ENCODE measurements around the gene IL36A. TPM values are rescaled to one million over a fixed set of nuclear protein-coding genes. Genes with fewer than 3 reads are reported as not detected.

IL36A gene
- total RNA-seq, 1 donor from 2014 or later, result not detected

DNA sequence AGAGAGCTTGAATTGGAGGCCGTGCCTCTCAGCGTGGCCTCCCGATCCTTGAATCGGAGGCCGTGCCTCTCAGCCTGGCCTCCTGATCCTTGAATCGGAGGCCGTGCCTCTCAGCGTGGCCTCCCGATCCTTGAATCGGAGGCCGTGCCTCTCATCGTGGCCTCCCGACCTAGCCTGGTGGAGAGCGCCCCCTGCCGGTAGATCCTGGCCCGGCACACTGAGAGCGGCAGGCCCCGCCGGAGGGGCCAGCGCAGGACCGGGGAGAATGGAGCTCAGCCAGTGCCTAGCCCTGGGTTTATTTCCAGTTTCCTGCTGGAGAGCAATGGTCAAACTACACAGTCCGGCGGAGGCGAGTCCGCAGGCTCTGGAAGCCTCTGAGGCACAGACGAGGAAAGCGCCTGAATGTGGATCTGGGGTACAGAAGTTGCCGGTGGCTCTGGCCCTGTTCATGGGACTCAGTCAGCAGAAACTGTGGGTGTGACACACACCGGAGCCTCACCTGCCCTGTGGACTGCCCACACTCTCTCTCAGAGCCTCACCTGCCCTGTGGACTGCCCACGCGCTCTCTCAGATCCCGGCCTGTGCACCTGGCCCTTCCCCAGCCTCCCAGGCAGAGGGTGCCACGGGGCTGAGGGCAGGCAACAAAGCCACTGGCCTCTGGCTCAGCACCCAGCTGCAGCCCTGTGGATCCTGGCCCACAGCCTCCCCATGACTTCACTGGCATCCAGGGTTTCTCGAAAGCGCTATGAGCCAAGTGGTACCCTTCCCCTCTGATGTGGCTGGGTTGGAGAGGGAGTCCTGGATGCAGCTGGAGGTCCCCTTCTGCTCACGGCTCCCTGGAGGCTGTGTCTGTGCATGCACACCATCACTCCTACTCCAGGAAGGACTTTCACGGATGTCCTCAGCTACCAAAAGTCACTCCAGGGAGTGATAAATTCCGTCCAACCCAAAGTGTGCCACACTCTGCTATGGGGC is 45.9 kb downstream of the IL36A start:
- TF ChIP-seq CTCF (IDR thresholded peaks at IDR 0.05; ENCODE audit: unreplicated experiment), result no peak
- H3K27ac Mint-ChIP-seq, result no peak overlapping the region
- no peaks in the 10 kb centered on the region for H3K4me1 Mint-ChIP-seq
- no peak for DNase-seq (ENCODE audit: low spot score in 2 of 2, unreplicated experiment in 2 of 2)
- H3K9me3 Mint-ChIP-seq, result peaks cover 58% of the 10 kb centered on the region
- no peak overlapping the region for H3K4me3 Mint-ChIP-seq
- H3K36me3 Mint-ChIP-seq, result no peaks in the 10 kb centered on the region
- peaks cover 10% of the 10 kb centered on the region for H3K27me3 Mint-ChIP-seq (ENCODE audit: low read depth)

GRCh38 chr2:113052396-113052917 is 47.2 kb downstream of the IL36A start, which contains the start of gene IL36B:
Gene IL36B, minus strand, starts transcription at chr2:113052867.
- no peak for TF ChIP-seq CTCF (IDR thresholded peaks at IDR 0.05; ENCODE audit: unreplicated experiment)
- Mint-ChIP-seq H3K9me3 (peaks cover 55% of the 10 kb centered on the region), H3K36me3 (no peaks in the 10 kb centered on the region)

GRCh38 chr2:113053666-113054065 is 48.4 kb downstream of the IL36A start:
- Mint-ChIP-seq H3K4me3 (no peak overlapping the region), H3K9me3 (peaks cover 51% of the 10 kb centered on the region)
- no peak for TF ChIP-seq CTCF (IDR thresholded peaks at IDR 0.05; ENCODE audit: unreplicated experiment)

More at GRCh38 chr2:113052396-113052917, 47.2 kb downstream of the IL36A start, which contains the start of gene IL36B:
- Mint-ChIP-seq H3K4me1 (no peaks in the 10 kb centered on the region), H3K4me3 (no peak within 1 kb of the TSS), H3K27me3 (ENCODE audit: low read depth) (peaks cover 10% of the 10 kb centered on the region), H3K27ac (no peak within 1 kb of the TSS)
- no peak for DNase-seq (ENCODE audit: low spot score in 2 of 2, unreplicated experiment in 2 of 2)

DNA sequence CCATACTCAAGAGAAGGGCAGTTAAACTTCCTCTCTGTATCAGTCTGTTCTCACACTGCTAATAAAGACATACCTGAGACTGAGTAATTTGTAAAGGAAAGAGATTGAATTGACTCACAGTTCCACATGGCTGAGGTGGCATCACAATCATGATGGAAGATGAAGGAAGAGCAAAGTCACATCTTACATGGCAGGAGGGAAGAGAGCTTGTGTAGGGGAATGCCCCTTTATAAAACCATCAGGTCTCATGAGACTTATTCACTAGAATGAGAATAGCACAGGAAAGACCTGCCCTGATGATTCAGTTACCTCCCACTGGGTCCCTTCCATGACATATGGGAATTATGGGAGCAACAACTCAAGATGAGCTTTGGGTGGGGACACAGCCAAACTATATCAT is 48.8 kb downstream of the IL36A start:
- peaks cover 9% of the 10 kb centered on the region for H3K4me1 Mint-ChIP-seq
- H3K4me3 Mint-ChIP-seq, result no peak overlapping the region
- no peak overlapping the region for H3K27ac Mint-ChIP-seq
- no peaks in the 10 kb centered on the region for H3K36me3 Mint-ChIP-seq
- peaks cover 4% of the 10 kb centered on the region for H3K27me3 Mint-ChIP-seq (ENCODE audit: low read depth)
- DNase-seq (ENCODE audit: low spot score in 2 of 2, unreplicated experiment in 2 of 2), result no peak
- TF ChIP-seq CTCF (IDR thresholded peaks at IDR 0.05; ENCODE audit: unreplicated experiment), result no peak
- H3K9me3 Mint-ChIP-seq, result peaks cover 48% of the 10 kb centered on the region

More at GRCh38 chr2:113053666-113054065, 48.4 kb downstream of the IL36A start:
- Mint-ChIP-seq H3K36me3 (no peaks in the 10 kb centered on the region), H3K27ac (no peak overlapping the region), H3K4me1 (peaks cover 8% of the 10 kb centered on the region), H3K27me3 (ENCODE audit: low read depth) (peaks cover 7% of the 10 kb centered on the region)
- no peak for DNase-seq (ENCODE audit: low spot score in 2 of 2, unreplicated experiment in 2 of 2)

DNA sequence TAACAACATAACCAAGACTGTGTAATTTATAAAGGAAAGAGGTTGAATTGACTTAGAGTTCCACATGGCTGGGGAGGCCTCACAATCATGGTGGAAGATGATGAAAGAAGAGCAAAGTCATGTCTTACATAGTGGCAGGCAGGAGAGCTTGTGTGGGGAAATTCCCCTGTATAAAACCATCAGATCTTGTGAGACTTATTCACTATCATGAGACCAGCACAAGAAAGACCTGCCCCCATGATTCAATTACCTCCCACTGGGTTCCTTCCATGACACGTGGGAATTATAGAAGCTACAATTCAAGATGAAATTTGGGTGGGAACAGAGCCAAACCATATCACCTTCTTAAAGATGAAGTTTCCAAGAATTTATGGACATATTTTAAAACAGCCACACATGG is 51.3 kb downstream of the IL36A start:
- DNase-seq (ENCODE audit: low spot score in 2 of 2, unreplicated experiment in 2 of 2), result no peak
- Mint-ChIP-seq H3K4me1 (peaks cover 13% of the 10 kb centered on the region), H3K36me3 (no peaks in the 10 kb centered on the region), H3K27me3 (ENCODE audit: low read depth) (peaks cover 5% of the 10 kb centered on the region), H3K27ac (no peak overlapping the region), H3K4me3 (no peak overlapping the region), H3K9me3 (peaks cover 36% of the 10 kb centered on the region)
- no peak for TF ChIP-seq CTCF (IDR thresholded peaks at IDR 0.05; ENCODE audit: unreplicated experiment)

All from mesothelial cell of epicardium (in vitro differentiated cells).